IMR-90 (cell line): Measurements from ENCODE around the gene DCN. TPM values are rescaled to one million over a fixed set of nuclear protein-coding genes. Genes with fewer than 3 reads are reported as not detected.

ENCODE experiments used
- ATAC-seq: fragments of 200-7000 bp; cut with Tn5 transposase; 2 replicates; pipeline ENCODE4 v1.9.1; 2020; ENCODE audit warnings: low read depth, mild to moderate bottlenecking, moderate library complexity
- BruUV-seq: library from RNA; stranded (reverse); fragments of 400-500 nt; replicated peaks from 2 replicates; lab custom pipeline; 2021; lab: Mats Ljungman, UMichigan
- CTCF ChIA-PET: fragments of 300-600 bp; formaldehyde crosslinking; extraction: SDS; loops from one replicate; lab custom pipeline; 2021; ENCODE audit warnings: antibody characterized with exemption; lab: Yijun Ruan, JAX
- POLR2A ChIA-PET: fragments of 300-600 bp; sonication (Branson Sonifier 250); formaldehyde crosslinking; loops from one replicate; lab custom pipeline; 2022; ENCODE audit warnings: antibody characterized with exemption; ENCODE audit not compliant: unreplicated experiment; lab: Charles Lee
- DNase-seq: peaks from one replicate; pipeline ENCODE4 v3.0.0; 2013
- H2AFZ ChIP-seq: replicated peaks from 2 replicates; pipeline ENCODE3; 2013; ENCODE audit warnings: low read length, mild to moderate bottlenecking; ENCODE audit not compliant: poor library complexity
- H2AK5ac ChIP-seq: 2 replicates; pipeline ENCODE4 v1.6.1; 2013; ENCODE audit warnings: low read depth, low read length, inconsistent platforms
- H2AK9ac ChIP-seq: replicated peaks from 2 replicates; pipeline ENCODE3; 2013; ENCODE audit warnings: mild to moderate bottlenecking, low read depth, low read length, moderate library complexity; ENCODE audit not compliant: poor library complexity
- H2BK120ac ChIP-seq: 2 replicates; pipeline ENCODE4 v1.6.1; 2013; ENCODE audit warnings: low read depth, low read length, inconsistent platforms
- H2BK15ac ChIP-seq: 3 replicates; pipeline ENCODE4 v1.6.1; 2013; ENCODE audit warnings: low read depth, low read length, inconsistent platforms
- H2BK20ac ChIP-seq: 2 replicates; pipeline ENCODE4 v1.6.1; 2013; ENCODE audit warnings: low read depth, mild to moderate bottlenecking, inconsistent platforms, low read length, moderate library complexity
- H2BK5ac ChIP-seq: 2 replicates; pipeline ENCODE4 v1.6.1; 2013; ENCODE audit warnings: mild to moderate bottlenecking, low read depth, low read length, inconsistent platforms; ENCODE audit not compliant: poor library complexity, severe bottlenecking
- H3K14ac ChIP-seq: replicated peaks from 2 replicates; pipeline ENCODE4 v1.6.1; 2013; ENCODE audit warnings: low read depth, low read length, inconsistent platforms
- H3K18ac ChIP-seq: 2 replicates; pipeline ENCODE4 v1.6.1; 2013; ENCODE audit warnings: low read depth, low read length, control low read depth
- H3K23ac ChIP-seq: 2 replicates; pipeline ENCODE4 v1.6.1; 2013; ENCODE audit warnings: low read depth, low read length, inconsistent platforms
- H3K27ac ChIP-seq: 2 replicates; pipeline ENCODE4 v1.5.1; 2013; ENCODE audit warnings: mild to moderate bottlenecking, control low read depth, low read length; ENCODE audit not compliant: insufficient read depth
- H3K27me3 ChIP-seq: 2 replicates; pipeline ENCODE4 v1.6.1; 2013; ENCODE audit warnings: low read length; ENCODE audit not compliant: control insufficient read depth, insufficient read depth
- H3K36me3 ChIP-seq: 2 replicates; pipeline ENCODE4 v1.6.1; 2013; ENCODE audit warnings: low read length, mixed read lengths; ENCODE audit not compliant: control insufficient read depth, insufficient read depth
- H3K4ac ChIP-seq: 2 replicates; pipeline ENCODE4 v1.6.1; 2013; ENCODE audit warnings: low read depth, low read length, inconsistent platforms
- H3K4me1 ChIP-seq: 2 replicates; pipeline ENCODE4 v1.6.1; 2013; ENCODE audit warnings: low read length, mixed read lengths; ENCODE audit not compliant: control insufficient read depth, insufficient read depth
- H3K4me2 ChIP-seq: 2 replicates; pipeline ENCODE4 v1.6.1; 2013; ENCODE audit warnings: low read depth, mild to moderate bottlenecking, control low read depth, low read length, moderate library complexity
- H3K4me3 ChIP-seq: 2 replicates; pipeline ENCODE4 v1.5.1; 2013; ENCODE audit warnings: low read depth, mild to moderate bottlenecking, control low read depth, low read length, moderate library complexity; ENCODE audit not compliant: insufficient read depth
- H3K56ac ChIP-seq: 2 replicates; pipeline ENCODE4 v1.6.1; 2013; ENCODE audit warnings: low read length, inconsistent platforms; ENCODE audit not compliant: insufficient read depth; ENCODE audit errors: extremely low read depth
- H3K79me1 ChIP-seq, 2 experiments: 2 replicates each; pipeline ENCODE4 v1.6.1; 2013; ENCODE audit warnings: low read length in 2 of 2, inconsistent platforms in 1 of 2, low read depth in 1 of 2
- H3K9ac ChIP-seq: 2 replicates; pipeline ENCODE4 v1.6.1; 2013; ENCODE audit warnings: low read depth, low read length, control low read depth
- H3K9me1 ChIP-seq: 2 replicates; pipeline ENCODE4 v1.6.1; 2013; ENCODE audit warnings: low read length, inconsistent platforms; ENCODE audit not compliant: insufficient read depth
- H3K9me3 ChIP-seq: 2 replicates; pipeline ENCODE4 v1.6.1; 2013; ENCODE audit warnings: low read length; ENCODE audit not compliant: control insufficient read depth, insufficient read depth
- H4K20me1 ChIP-seq: 2 replicates; pipeline ENCODE4 v1.6.1; 2013; ENCODE audit warnings: low read length, inconsistent platforms; ENCODE audit not compliant: insufficient read depth
- H4K5ac ChIP-seq: 2 replicates; pipeline ENCODE4 v1.6.1; 2013; ENCODE audit warnings: mild to moderate bottlenecking, low read depth, low read length, control low read depth
- H4K8ac ChIP-seq, 2 experiments: 2 replicates each; pipeline ENCODE4 v1.6.1; 2013; ENCODE audit warnings: low read depth in 2 of 2, low read length in 2 of 2, control low read depth in 1 of 2, inconsistent platforms in 1 of 2
- H4K91ac ChIP-seq: 2 replicates; pipeline ENCODE4 v1.6.1; 2013; ENCODE audit warnings: low read depth, low read length, inconsistent platforms; ENCODE audit not compliant: insufficient read depth
- BHLHE40 ChIP-seq: fragments of 150-350 bp; IDR thresholded peaks from 2 replicates; pipeline ENCODE4 v1.6.1; 2016; ENCODE audit warnings: mild to moderate bottlenecking, low read depth, low read length
- MAFK ChIP-seq: IDR thresholded peaks from 2 replicates; pipeline ENCODE4 v1.6.1; 2012; ENCODE audit warnings: low read depth, low read length, improper control_type of control experiment
- MXI1 ChIP-seq: IDR thresholded peaks from 2 replicates; pipeline ENCODE4 v1.6.1; 2012; ENCODE audit warnings: low read depth, mild to moderate bottlenecking, low read length, moderate library complexity, borderline replicate concordance
- NFE2L2 ChIP-seq: fragments of 150-350 bp; IDR thresholded peaks from 2 replicates; pipeline ENCODE4 v1.6.1; 2016; ENCODE audit warnings: low read depth, mild to moderate bottlenecking, low read length
- RCOR1 ChIP-seq: IDR thresholded peaks from 2 replicates; pipeline ENCODE4 v1.6.1; 2012; ENCODE audit warnings: mild to moderate bottlenecking, low read length, improper control_type of control experiment; ENCODE audit not compliant: insufficient replicate concordance
- USF2 ChIP-seq: fragments of 150-350 bp; IDR thresholded peaks from 2 replicates; pipeline ENCODE4 v1.6.1; 2017; ENCODE audit warnings: mild to moderate bottlenecking, antibody characterized with exemption, low read length, low read depth
- dilution Hi-C: fragments of 300-500 bp; cut with HindIII; formaldehyde crosslinking; loops from one replicate; pipeline ENCODE4 v1.14.3; 2018; ENCODE audit warnings: low sequenced_read_pairs; ENCODE audit not compliant: unreplicated experiment
- in situ Hi-C: fragments of 300-500 bp; cut with MboI; formaldehyde crosslinking; loops from 3 replicates; pipeline ENCODE4 v1.14.3; 2019; ENCODE audit warnings: low sequenced_read_pairs, inconsistent platforms, mixed read lengths
- intact Hi-C: fragments of 100-400 bp; cut with micrococcal nuclease; formaldehyde crosslinking; loops from 2 replicates; pipeline ENCODE4 v1.10.0; 2022
- polyA plus RNA-seq, 3 experiments: library from polyadenylated mRNA; depleted of rRNA; stranded (reverse); fragments of >200 nt; gene quantifications; 2 replicates each; pipeline ENCODE4 v1.2.3, GENCODE V29; 2012; ENCODE audit warnings: low replicate concordance in 1 of 3
- total RNA-seq: library from RNA; depleted of rRNA; stranded (reverse); fragments of >200 nt; gene quantifications from 2 replicates; pipeline ENCODE4 v1.2.3, GENCODE V29; 2012

DCN gene
- total and polyA plus RNA-seq, 2 of the 4 experiments (the other 2 are of a cell fraction), result 241 to 965 TPM

GRCh38 chr12:91188778-91189177 lies 6.2 kb upstream of the DCN start:
- Histone ChIP-seq H3K18ac (peak overlapping the region; percentile 86), H3K9me1 (no peaks in the 10 kb centered on the region; the same call in 1 of the 2 replicates), H2AK5ac (peak overlapping the region; percentile 67; the same call in 1 of the 2 replicates), H2BK5ac (peak overlapping the region; percentile 88), H4K8ac (peak overlapping the region; percentile 40 to 55; a peak in 2 of 4 replicates), H3K4me1 (peaks cover 10% of the 10 kb centered on the region), H2BK15ac (peak overlapping the region; percentile 87; the same call in 1 of the 3 replicates), H3K23ac (0 out of 2 replicates have a peak overlapping the region, but pooled peaks have one; percentile 92), H3K9ac (peak overlapping the region; percentile 60; the same call in 1 of the 2 replicates), H3K4me2 (no peak overlapping the region), H2BK120ac (peak overlapping the region; percentile 98), H2BK20ac (peak overlapping the region; percentile 98; the same call in 1 of the 2 replicates), H3K27me3 (no peaks in the 10 kb centered on the region), H3K56ac (peak overlapping the region; percentile 23; the same call in 1 of the 2 replicates), H3K79me1 (no peaks in the 10 kb centered on the region), H4K5ac (peak overlapping the region; percentile 62), H3K9me3 (no peaks in the 10 kb centered on the region; the same call in 1 of the 2 replicates), H4K91ac (peak overlapping the region; percentile 93; the same call in 1 of the 2 replicates), H3K4ac (peak overlapping the region; percentile 89), H3K4me3 (no peak overlapping the region), H3K14ac (0 out of 2 replicates have a peak overlapping the region, but pooled peaks have one; percentile 96), H3K36me3 (no peaks in the 10 kb centered on the region), H2AFZ (no peak overlapping the region), H2AK9ac (no peak overlapping the region), H4K20me1 (no peaks in the 10 kb centered on the region), H3K27ac (peak overlapping the region; percentile 74; the same call in 1 of the 2 replicates)
- ChIA-PET POLR2A (interaction anchor here (1.4 kb wide), 1 partner anchor 8 kb away, joined by 6 read pairs; no protein-coding TSS in a partner anchor), CTCF (interaction anchor here (1.0 kb wide), 1 partner anchor 211 kb away, joined by 4 read pairs; no protein-coding TSS in a partner anchor)
- ATAC-seq (no peak), DNase-seq (no peak)
- in situ Hi-C loops, result no loop called here
- dilution Hi-C loops, result no loop called here
- no TSS peak for BruUV-seq
- intact Hi-C loops, result no loop called here
- no peak for TF ChIP-seq MAFK
- no peak for TF ChIP-seq NFE2L2
- no peak for TF ChIP-seq MXI1
- TF ChIP-seq BHLHE40, result no peak
- TF ChIP-seq USF2, result no peak
- TF ChIP-seq RCOR1, result no peak
